HG03521 (cell line): ENCODE data around the gene INTS3.
"Not testable (repeated sequence)": the region's sequence is repeated elsewhere in the genome, so short reads cannot be mapped to it uniquely, and the experiment has no call there.

Experiments
- ATAC-seq: cut with Tn5 transposase; IDR thresholded peaks from one replicate; pipeline ENCODE4 v1.9.1; 2021; ENCODE audit warnings: mild to moderate bottlenecking, moderate library complexity; ENCODE audit not compliant: unreplicated experiment

The INTS3 gene

DNA sequence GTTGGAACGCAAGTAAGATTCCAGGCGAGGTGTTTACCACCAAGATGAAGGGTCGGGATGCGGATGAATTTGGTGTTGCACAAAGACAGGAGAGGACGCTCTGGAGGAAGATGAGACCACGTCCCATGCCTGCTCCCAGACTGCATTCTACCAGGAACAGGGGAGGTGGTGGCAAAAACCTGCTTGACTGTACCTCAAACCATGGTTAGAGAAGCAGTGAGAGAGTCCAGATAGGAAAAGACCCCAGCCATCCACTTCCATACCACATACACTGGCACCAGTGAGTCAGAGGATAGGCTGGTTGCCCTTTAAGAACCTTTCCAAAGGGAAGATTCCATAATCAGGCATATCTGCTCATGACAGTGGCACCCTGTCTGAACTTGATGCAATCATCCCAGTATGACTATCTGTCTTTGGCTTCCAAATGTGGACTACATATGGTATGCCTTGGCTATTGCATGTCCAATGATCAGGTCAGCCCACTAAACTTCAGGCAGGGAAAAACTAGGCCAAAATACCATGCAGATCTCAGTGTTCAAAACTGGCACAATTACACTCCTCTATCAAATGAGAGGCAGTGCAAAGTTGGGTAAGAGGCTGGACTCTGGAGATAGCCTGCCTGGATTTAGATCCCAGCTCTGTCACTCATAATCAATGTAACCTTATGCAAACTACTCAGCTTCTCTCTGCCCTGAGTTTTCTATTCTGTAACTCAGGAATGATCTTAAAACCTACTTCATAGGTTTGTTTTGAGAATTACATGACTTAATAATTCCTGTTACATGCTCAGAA lies 28.7 kb upstream of the INTS3 start:
- no peak for ATAC-seq

DNA sequence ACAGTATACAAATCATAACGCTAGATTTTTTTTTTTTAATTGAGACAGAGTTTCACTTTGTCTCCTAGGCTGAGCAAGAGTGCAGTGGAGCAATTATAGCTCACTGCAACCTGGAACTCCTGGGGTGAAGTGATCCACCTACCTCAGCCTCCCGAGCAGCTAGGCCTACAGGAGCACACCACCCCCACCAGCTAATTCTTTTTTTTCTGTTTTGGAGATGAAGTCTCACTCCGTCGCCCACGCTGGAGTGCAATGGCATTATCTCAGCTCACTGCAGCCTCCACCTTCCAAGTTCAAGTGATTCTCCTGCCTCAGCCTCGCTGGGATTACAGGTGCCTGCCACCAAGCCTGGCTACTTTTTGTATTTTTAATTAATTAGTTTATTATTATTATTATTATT lies 28.1 kb upstream of the INTS3 start:
- ATAC-seq = no peak

GRCh38 chr1:153705484-153705883 lies 22.4 kb upstream of the INTS3 start:
- no peak for ATAC-seq

DNA sequence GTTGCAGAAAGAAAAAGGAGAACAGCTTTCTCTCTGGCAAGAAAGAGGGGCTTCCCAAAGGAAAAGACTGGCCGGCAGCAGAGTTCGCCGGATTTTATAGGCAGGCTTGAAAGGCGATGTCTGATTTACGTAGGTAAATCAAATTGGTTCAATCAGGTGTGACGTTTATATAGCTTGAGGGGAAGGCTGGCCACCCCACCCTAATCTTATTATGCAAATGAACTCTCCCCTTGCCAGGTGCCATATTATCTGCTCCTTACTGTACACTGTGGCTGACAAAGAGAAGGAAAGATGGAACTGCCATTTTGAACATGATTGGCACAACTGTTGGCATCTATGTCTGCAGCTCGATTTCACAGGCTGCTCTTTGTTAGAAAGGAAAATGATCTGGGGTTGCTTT lies 16.8 kb upstream of the INTS3 start:
- ATAC-seq = no peak

DNA sequence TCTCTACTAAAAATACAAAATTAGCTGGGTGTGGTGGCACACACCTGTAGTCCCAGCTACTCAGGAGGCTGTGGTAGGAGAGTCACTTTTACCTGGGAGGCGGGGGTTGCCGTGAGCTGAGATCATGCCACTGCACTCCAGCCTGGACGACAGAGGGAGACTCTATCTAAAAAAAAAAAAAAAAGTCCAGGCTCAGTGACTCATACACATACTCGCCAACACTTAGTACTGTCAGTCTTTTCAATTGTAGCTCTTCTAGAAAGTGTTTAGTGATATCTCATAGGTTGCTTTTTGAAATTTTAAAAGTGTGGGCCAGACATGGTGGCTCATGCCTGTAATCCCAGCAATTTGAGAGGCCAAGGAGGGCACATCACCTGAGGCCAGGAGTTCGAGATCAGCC lies 11.6 kb upstream of the INTS3 start:
- not testable (repeated sequence) for ATAC-seq

DNA sequence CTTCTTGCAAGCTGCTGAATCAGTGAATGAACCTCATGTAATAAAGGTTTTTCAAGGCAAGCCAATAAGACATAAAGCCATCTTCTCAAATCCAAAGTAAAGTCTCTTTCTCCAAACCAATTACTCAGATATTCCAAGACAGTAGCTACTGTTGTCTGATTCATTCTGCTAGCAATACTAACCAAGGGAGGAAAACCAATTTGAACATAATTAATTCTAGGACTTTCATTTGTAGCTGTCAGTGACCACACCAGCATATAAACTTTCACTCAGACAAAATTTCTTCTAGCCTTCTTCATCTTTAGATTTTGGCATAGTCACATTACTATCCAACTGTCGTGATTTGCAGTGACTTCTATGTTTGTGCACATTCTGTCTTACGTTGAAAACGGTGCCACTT lies 10.5 kb upstream of the INTS3 start:
- no peak for ATAC-seq

DNA sequence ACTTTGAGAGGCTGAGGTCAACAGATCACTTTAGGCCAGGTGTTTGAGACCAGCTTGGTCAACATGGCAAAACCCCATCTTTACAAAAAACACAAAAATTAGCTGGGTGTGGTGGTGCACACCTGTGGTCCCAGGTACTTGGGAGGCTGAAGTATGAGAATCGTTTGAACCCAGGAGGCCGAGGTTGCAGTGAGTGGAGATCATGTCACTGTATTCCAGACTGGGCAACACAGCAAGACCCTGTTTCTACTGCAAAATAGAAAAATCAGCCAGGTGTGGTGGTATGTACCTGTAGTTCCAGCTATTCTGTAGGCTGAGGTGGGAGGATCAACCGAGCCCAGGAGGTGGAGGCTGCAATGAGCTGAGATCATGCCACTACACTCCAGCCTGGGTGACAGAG lies 4.2 kb upstream of the INTS3 start:
- no peak for ATAC-seq

DNA sequence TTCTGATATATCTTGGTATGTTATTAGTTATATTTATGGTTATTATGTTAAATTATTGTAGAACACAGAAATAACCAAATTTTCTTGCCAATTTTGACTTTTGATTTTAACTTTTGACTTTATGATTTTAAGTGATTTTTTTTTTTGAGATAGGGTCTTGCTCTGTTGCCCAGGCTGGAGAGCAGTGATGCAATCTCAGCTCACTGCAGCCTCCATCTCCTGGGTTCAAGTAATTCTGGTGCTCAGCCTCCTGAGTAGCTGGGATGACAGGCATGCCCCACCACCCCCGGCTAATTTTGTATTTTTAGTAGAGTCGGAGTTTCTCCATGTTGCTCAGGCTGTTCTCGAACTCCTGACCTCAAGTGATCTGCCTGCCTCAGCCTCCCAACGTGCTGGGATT lies 3.2 kb upstream of the INTS3 start:
- not testable (repeated sequence) for ATAC-seq

GRCh38 chr1:153728305-153729066 lies 636 bp downstream of the INTS3 start:
- ATAC-seq = no peak

DNA sequence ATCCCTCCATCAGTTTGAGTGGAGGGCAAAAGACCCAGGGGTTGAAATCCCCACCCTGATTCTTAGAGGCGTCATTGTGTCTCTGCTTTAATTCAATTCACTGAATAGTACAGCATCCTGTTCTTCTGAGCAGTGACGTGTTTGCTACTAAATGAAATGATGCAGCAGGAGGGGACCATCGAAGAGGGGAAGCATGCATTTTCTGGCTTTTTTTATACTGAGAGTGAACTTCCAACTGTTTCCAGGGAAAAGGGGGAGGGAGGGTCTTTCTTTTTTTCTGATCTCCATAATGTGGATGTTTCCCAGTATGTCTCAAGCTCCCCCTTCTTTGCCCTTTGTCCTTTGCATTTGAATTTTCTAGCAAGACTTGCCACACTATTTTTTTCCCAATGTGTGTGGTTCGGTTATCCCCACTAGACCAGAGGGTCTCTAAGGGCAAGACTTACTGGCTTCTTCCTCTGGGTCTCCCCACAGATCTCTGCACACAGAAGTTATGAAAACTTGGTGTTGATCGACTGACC lies 2.7 kb downstream of the INTS3 start:
- ATAC-seq = no peak

- no peak for ATAC-seq
Observed at GRCh38 chr1:153733970-153734369, 6.1 kb downstream of the INTS3 start.

- ATAC-seq = no peak
Observed at GRCh38 chr1:153734396-153735089, 6.7 kb downstream of the INTS3 start.

- no peak for ATAC-seq
Observed at GRCh38 chr1:153735090-153735420, 7.2 kb downstream of the INTS3 start.

DNA sequence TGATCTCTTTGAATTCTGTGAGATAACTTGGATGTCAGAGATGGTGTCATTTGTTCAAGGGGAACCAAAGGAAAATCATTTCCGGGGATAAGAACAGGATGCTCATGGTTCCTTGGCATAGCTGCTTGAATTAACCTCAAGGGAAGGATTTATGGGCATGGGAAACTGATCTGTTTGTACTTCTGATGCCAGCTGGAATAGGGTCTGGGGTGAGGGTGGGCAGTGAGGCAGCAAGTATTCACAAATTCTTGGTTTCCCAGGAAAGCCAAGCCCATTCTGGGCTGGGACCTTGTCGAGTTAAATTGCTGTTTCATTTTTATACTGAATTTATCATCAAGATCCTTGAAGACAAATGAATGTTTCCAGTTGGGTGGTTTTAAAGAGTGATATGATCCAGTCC lies 14.1 kb downstream of the INTS3 start:
- ATAC-seq = no peak

GRCh38 chr1:153742411-153743142 lies 14.7 kb downstream of the INTS3 start:
- no peak for ATAC-seq

- ATAC-seq = no peak
Observed at GRCh38 chr1:153745417-153745816, 17.6 kb downstream of the INTS3 start.

GRCh38 chr1:153746174-153746573 lies 18.3 kb downstream of the INTS3 start:
- no peak for ATAC-seq

- no peak for ATAC-seq
Observed at GRCh38 chr1:153748903-153749302, 21.1 kb downstream of the INTS3 start.

GRCh38 chr1:153749408-153750005 lies 21.7 kb downstream of the INTS3 start:
- peak; percentile 86 for ATAC-seq
